GM12892 (cell line): ENCODE results near the gene GP1BB.

Experiments
- POLR2A ChIP-seq: IDR thresholded peaks from 2 replicates; pipeline ENCODE4 v1.6.1; 2011; ENCODE audit warnings: low read depth, low read length, control low read depth
- TAF1 ChIP-seq: IDR thresholded peaks from 2 replicates; pipeline ENCODE4 v1.6.1; 2011; ENCODE audit warnings: low read depth, mild to moderate bottlenecking, control low read depth, low read length, borderline replicate concordance

DNA sequence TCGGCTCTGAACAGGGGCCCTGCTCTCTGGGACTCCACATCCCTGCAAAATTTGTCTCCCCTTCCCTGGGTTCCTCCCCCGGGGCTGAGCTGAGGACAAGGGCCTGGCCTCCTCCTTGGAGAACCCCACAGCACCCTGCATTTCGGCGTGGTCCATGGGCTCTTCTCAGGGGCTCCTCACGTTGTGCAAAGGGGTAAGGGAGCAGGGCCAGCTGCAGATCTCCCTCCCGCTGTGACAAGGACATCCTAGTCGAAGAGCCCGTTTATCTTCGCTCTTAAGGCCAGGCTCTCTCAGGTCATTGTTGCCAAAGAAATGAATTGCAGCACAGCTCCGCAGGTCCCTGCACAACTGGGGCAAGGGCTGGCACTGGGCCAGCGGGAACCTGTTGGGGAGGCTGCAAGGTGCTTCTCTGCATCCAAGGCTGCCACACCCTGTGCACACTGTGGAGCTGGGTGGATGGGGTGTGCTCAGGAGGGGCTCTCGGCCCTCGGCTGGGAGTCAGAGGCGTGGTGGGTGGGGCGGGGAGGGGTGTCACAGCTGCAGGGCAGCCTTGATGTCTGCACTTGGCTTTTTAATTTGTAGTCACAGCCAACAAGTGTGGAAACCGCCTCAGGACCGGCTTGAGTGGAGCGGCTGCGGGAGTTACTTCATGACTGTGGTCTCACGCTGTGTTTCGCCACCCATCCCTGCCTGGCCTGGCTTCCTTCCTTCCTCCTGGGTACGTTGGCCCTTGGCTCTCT lies 35.6 kb upstream of the GP1BB start:
- TF ChIP-seq POLR2A (no peak), TAF1 (no peak)
